ENCODE results near the gene CALHM5.
A peak's percentile ranks its signal among the peaks of the same experiment; 100 is the strongest.

CALHM5 gene

GRCh38 chr6:116518621-116519368, 7.4 kb downstream of the CALHM5 start:
- no peak for TF ChIP-seq CTCF (IDR thresholded peaks at IDR 0.05; ENCODE audit: insufficient read depth, low read depth, low read length, missing control alignments)
- peak; percentile 40 for DNase-seq (ENCODE audit: low read depth)
- no peak overlapping the region for H3K4me3 ChIP-seq (ENCODE audit: low read depth, low read length)

GRCh38 chr6:116522896-116523295, 11.5 kb downstream of the CALHM5 start:
- no peak for DNase-seq (ENCODE audit: low read depth)
- no peak for TF ChIP-seq CTCF (IDR thresholded peaks at IDR 0.05; ENCODE audit: insufficient read depth, low read depth, low read length, missing control alignments)
- no peak overlapping the region for H3K4me3 ChIP-seq (ENCODE audit: low read depth, low read length)

GRCh38 chr6:116524236-116524635, 12.8 kb downstream of the CALHM5 start:
- no peak for DNase-seq (ENCODE audit: low read depth)
- no peak overlapping the region for H3K4me3 ChIP-seq (ENCODE audit: low read depth, low read length)
- no peak for TF ChIP-seq CTCF (IDR thresholded peaks at IDR 0.05; ENCODE audit: insufficient read depth, low read depth, low read length, missing control alignments)

GRCh38 chr6:116528133-116528532, 16.7 kb downstream of the CALHM5 start:
- TF ChIP-seq CTCF (IDR thresholded peaks at IDR 0.05; ENCODE audit: insufficient read depth, low read depth, low read length, missing control alignments): no peak
- no peak for DNase-seq (ENCODE audit: low read depth)
- H3K4me3 ChIP-seq (ENCODE audit: low read depth, low read length): no peak overlapping the region

- DNase-seq (ENCODE audit: low read depth): no peak
- no peak overlapping the region for H3K4me3 ChIP-seq (ENCODE audit: low read depth, low read length)
- no peak for TF ChIP-seq CTCF (IDR thresholded peaks at IDR 0.05; ENCODE audit: insufficient read depth, low read depth, low read length, missing control alignments)
Observed at GRCh38 chr6:116528780-116529179, 17.3 kb downstream of the CALHM5 start.

- DNase-seq (ENCODE audit: low read depth): no peak
- H3K4me3 ChIP-seq (ENCODE audit: low read depth, low read length): no peak overlapping the region
- TF ChIP-seq CTCF (IDR thresholded peaks at IDR 0.05; ENCODE audit: insufficient read depth, low read depth, low read length, missing control alignments): no peak
Observed at GRCh38 chr6:116529466-116530290, 18.2 kb downstream of the CALHM5 start.

Measured in GM12865 (cell line).